Parathyroid adenoma (tissue), 2 donors: ENCODE results near the gene ITPR1.

ENCODE experiments used
- H2AFZ ChIP-seq: fragments of 300-600 bp; sonication (generic); one replicate; pipeline ENCODE4 v1.7.0; 2017; ENCODE audit warnings: antibody characterized with exemption, mild to moderate bottlenecking
- H3K27ac ChIP-seq: fragments of 300-600 bp; sonication (generic); one replicate; pipeline ENCODE4 v1.7.0; 2017
- H3K27me3 ChIP-seq: fragments of 300-600 bp; sonication (generic); one replicate; pipeline ENCODE4 v1.7.0; 2017; ENCODE audit warnings: low read length; ENCODE audit not compliant: control insufficient read depth, insufficient read depth
- H3K36me3 ChIP-seq: fragments of 300-600 bp; sonication (generic); one replicate; pipeline ENCODE4 v1.7.0; 2017; ENCODE audit warnings: low read length; ENCODE audit not compliant: control insufficient read depth, insufficient read depth
- H3K4me1 ChIP-seq: fragments of 300-600 bp; sonication (generic); one replicate; pipeline ENCODE4 v1.7.0; 2017; ENCODE audit warnings: control low read depth
- H3K4me2 ChIP-seq: fragments of 300-600 bp; sonication (generic); one replicate; pipeline ENCODE4 v1.7.0; 2017; ENCODE audit warnings: low read length
- H3K4me3 ChIP-seq: fragments of 300-600 bp; sonication (generic); one replicate; pipeline ENCODE4 v1.7.0; 2017; ENCODE audit warnings: low read depth, low read length
- H3K79me2 ChIP-seq: fragments of 300-600 bp; sonication (generic); one replicate; pipeline ENCODE4 v1.7.0; 2017; ENCODE audit warnings: control low read depth
- H3K9ac ChIP-seq: fragments of 300-600 bp; sonication (generic); one replicate; pipeline ENCODE4 v1.7.0; 2017; ENCODE audit warnings: mild to moderate bottlenecking
- H3K9me3 ChIP-seq: fragments of 300-600 bp; sonication (generic); one replicate; pipeline ENCODE4 v1.7.0; 2017; ENCODE audit warnings: low read length; ENCODE audit not compliant: control insufficient read depth
- TF ChIP-seq, protein P1 (sequence below): fragments of 300-600 bp; sonication (generic); IDR thresholded peaks from one replicate; pipeline ENCODE4 v1.7.0; 2017; ENCODE audit warnings: antibody characterized with exemption, mild to moderate bottlenecking
- donor health status: primary hyperparathyroidism.

ITPR1 gene

DNA sequence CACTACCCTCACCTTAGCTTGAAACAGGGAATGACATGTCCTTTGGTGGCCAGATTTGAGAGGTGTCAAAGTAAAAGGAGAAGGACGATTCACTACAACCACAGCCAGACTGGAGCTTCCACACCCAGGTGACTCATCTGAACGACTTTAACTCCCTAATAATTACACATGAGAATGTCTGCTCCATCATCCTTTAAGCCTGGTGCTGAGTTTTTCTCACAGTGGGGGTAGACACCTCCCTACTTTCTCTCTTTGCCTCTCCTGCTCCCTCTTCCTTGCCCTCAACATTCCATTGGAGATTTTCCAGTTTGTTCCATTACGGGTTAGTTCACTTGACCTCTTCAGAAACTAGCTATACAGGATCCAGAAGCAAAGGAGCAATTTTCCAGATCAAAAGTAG lies 331.8 kb downstream of the ITPR1 start:
- Histone ChIP-seq H3K79me2 (no peaks in the 10 kb centered on the region), H2AFZ (no peak overlapping the region), H3K27me3 (no peaks in the 10 kb centered on the region), H3K4me3 (peak overlapping the region; percentile 14), H3K4me1 (peaks cover 75% of the 10 kb centered on the region), H3K4me2 (peak overlapping the region; percentile 60), H3K9ac (no peak overlapping the region), H3K9me3 (no peaks in the 10 kb centered on the region), H3K36me3 (no peaks in the 10 kb centered on the region), H3K27ac (peak overlapping the region; percentile 94)
- TF ChIP-seq, protein P1, sequence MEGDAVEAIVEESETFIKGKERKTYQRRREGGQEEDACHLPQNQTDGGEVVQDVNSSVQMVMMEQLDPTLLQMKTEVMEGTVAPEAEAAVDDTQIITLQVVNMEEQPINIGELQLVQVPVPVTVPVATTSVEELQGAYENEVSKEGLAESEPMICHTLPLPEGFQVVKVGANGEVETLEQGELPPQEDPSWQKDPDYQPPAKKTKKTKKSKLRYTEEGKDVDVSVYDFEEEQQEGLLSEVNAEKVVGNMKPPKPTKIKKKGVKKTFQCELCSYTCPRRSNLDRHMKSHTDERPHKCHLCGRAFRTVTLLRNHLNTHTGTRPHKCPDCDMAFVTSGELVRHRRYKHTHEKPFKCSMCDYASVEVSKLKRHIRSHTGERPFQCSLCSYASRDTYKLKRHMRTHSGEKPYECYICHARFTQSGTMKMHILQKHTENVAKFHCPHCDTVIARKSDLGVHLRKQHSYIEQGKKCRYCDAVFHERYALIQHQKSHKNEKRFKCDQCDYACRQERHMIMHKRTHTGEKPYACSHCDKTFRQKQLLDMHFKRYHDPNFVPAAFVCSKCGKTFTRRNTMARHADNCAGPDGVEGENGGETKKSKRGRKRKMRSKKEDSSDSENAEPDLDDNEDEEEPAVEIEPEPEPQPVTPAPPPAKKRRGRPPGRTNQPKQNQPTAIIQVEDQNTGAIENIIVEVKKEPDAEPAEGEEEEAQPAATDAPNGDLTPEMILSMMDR = no peak

DNA sequence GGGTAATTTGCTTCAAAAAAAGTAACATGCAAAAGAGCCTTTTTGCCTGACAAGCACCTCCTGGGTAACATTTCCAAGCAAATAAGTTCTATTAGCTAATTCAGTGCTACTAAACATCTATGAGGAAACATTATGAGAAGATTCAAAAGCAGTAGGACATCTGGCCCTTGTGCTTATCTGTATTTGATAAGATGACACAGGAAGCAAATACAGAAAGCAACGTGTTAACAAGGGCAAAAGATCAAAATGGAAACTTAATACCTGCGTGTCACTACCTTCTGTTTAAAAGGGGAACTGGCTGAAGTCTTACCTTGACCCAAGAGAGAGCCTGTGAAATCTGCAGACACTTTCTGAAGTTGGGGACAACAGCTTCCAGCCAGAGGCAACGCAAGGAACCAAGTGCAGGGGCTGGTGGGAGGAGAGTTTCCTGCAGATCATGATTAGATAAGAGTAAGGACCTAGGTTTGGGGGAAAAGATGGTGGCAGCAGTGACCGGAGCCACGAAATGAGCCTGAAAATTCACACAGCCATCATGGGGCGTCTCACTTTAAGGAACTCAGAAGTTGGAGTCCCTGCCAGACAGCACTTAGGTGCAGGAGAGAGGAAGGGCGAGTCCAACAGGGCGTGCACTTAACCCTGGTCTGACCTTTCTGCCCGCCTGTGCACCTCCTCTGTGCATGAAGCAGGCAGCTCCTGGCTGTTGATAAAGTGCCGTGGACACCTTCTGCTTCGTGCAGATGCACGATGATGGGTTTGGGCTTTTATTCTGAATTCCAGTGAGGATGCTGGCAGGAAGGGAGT lies 332.5 kb downstream of the ITPR1 start:
- H3K27ac ChIP-seq = peak overlapping the region; percentile 94
- peak overlapping the region; percentile 14 for H3K4me3 ChIP-seq
- H3K9ac ChIP-seq = no peak overlapping the region
- TF ChIP-seq, protein P1 = no peak
- peak overlapping the region; percentile 68 for H2AFZ ChIP-seq
- no peaks in the 10 kb centered on the region for H3K79me2 ChIP-seq
- H3K36me3 ChIP-seq = no peaks in the 10 kb centered on the region
- no peaks in the 10 kb centered on the region for H3K27me3 ChIP-seq
- no peaks in the 10 kb centered on the region for H3K9me3 ChIP-seq
- H3K4me1 ChIP-seq = peaks cover 69% of the 10 kb centered on the region
- H3K4me2 ChIP-seq = peak overlapping the region; percentile 60

DNA sequence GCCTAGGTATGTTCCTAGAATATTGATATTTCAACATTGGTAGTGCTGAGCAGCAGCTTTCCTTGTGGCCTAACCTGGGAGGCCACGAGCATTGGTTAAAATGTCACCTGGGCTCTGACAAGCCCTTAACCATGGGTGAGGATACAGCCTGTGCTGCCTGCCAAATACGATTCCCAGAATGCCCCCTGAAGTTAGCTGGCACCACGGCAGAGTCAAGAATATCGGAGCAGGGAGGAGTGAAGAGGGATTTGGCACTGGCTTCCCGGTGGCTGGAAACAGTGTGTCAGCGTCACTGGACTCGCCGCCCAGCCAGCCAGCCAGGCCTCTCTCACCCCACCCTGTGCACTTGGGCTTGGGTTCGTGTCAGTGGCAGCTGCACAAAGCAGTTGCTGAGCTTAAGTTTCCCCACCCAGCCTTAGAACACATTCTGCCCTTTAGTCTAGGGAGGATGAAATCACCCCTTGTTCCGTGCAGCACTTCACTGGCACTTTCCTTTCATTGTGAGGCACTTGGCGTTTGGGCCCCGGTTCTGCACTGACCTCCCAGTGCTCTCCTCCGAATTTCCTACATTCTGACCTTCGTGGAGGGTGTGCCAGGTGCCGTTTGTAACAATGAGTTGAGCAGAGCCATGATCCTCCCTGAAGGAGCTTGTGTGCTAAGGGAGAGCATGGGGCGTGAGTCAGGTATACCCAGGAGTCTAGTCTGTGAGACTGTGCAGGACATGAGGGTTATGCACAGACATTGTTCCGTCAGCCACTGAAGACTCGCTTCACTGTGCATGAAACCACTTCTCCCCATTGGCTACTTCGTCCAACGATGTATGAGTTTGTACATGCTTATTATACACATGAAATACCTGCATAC lies 333.3 kb downstream of the ITPR1 start:
- Histone ChIP-seq H3K36me3 (no peaks in the 10 kb centered on the region), H3K4me2 (peak overlapping the region; percentile 60), H3K27ac (peak overlapping the region; percentile 94), H3K4me1 (peaks cover 75% of the 10 kb centered on the region), H3K9me3 (no peaks in the 10 kb centered on the region), H3K9ac (no peak overlapping the region), H2AFZ (peak overlapping the region; percentile 68), H3K79me2 (no peaks in the 10 kb centered on the region), H3K4me3 (no peak overlapping the region), H3K27me3 (no peaks in the 10 kb centered on the region)
- TF ChIP-seq, protein P1 = no peak

DNA sequence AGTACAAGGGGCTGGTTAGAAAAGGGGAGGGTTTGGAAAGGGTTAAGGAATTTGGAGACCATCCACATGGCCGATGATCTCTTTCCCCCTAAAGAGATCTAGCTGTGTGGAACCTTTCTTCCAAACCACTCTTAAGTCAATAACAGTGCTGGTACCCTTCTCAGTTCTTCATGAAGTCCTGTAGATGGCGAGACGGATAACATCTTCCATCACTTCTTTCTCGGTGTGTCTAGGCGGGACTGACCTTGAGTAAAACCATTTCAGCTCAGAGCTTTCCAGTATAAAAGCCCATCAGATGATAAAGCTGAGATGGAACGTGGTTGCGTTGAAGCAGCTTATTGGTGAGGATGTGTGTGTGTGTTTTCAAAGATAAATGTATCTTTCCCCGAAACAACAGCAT lies 334.6 kb downstream of the ITPR1 start:
- Histone ChIP-seq H3K36me3 (no peaks in the 10 kb centered on the region), H3K9me3 (no peaks in the 10 kb centered on the region), H3K27ac (peak overlapping the region; percentile 94), H3K27me3 (no peaks in the 10 kb centered on the region), H2AFZ (peak overlapping the region; percentile 15), H3K79me2 (no peaks in the 10 kb centered on the region), H3K9ac (no peak overlapping the region), H3K4me1 (peaks cover 69% of the 10 kb centered on the region), H3K4me3 (no peak overlapping the region), H3K4me2 (no peak overlapping the region)
- TF ChIP-seq, protein P1 = no peak
